Mammary epithelial cell (primary cell): ENCODE measurements around the gene GNG14.

Source experiments
- CTCF ChIP-seq, 2 donors: IDR thresholded peaks in 1 of 2; conservative IDR thresholded peaks in 1 of 2; 2 replicates each; pipeline ENCODE4 v1.5.1; 2011 to 2012; ENCODE audit warnings: inconsistent platforms in 2 of 2, low read length in 2 of 2, mild to moderate bottlenecking in 2 of 2, control low read depth in 1 of 2, low read depth in 1 of 2; ENCODE audit not compliant: insufficient read depth in 1 of 2; ENCODE audit errors: extremely low read depth in 1 of 2
- EZH2 ChIP-seq: IDR thresholded peaks from 2 replicates; pipeline ENCODE4 v1.6.1; 2012; ENCODE audit warnings: low read length, inconsistent platforms, borderline replicate concordance

DNA sequence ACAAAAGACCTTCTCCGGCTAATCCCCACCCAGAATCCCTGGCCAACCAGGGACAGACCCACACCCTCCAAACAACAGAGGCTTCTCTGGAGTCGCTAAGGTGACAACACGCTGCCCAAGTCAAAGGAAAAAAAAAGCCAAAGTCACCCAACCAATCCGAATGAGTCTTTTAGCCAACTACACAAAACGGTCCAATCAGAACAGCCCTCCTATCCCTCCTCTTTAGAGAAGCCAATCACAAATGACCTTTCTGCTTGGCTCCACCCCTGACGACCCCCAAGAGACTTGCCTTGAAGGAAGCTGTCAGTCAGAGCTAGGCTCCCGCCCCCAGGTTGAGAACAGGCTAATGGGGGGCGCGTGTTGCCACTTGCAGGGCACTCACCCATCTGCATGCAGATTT is 15.2 kb downstream of the GNG14 start:
- TF ChIP-seq CTCF (conservative IDR thresholded peaks at IDR 0.05 in 1 of 2, IDR thresholded peaks at IDR 0.05 in 1 of 2; ENCODE audit: extremely low read depth in 1 of 2, insufficient read depth in 1 of 2, low read depth in 1 of 2, low read length in 2 of 2) (no peak), EZH2 (no peak)
